Measurements from ENCODE around the gene TM4SF1. TPM values are rescaled to one million over a fixed set of nuclear protein-coding genes. Genes with fewer than 3 reads are reported as not detected.
A peak's percentile ranks its signal among the peaks of the same experiment; 100 is the strongest.

Gene TM4SF1
- total RNA-seq, 4 donors from 2014 or later, result 80.4 to 96.4 (median 83.6) TPM

DNA sequence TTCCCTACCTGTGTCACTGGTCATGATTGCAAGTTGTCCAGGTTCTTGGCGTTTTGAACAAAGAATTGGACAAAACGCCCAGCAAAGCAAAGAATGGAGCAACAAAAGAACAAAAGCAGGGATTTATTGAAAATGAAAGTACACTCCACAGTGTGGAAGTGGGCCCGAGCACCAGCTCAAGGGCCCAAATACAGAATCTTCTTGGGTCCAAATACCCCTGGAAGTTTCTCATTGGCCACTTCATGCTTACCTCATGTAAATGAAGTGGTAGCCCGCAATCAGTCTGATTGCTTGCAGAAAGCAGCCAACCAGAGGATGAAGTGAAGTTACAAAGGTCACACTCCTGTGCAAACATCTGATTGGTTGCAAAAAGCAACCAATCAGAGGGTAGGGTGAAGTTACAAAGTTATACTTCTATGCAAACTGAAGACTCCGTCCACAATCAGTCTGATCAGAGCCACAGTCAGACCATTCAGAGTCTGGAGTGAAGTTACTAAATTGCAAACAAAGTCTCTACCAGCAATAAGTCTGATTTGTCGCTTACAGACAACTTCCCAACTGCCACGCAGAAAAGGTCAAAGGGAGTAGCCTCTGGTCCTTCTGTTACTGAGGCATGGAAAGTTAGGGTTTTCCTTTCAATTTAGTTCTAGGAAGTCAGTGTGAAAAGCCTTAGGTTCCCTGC is 8.3 kb upstream of the TM4SF1 start:
- Histone ChIP-seq H3K27ac (peak overlapping the region; percentile 92), H3K4me3 (no peak overlapping the region), H3K27me3 (no peaks in the 10 kb centered on the region), H3K9me3 (no peaks in the 10 kb centered on the region), H3K4me1 (peaks cover 57% of the 10 kb centered on the region), H3K36me3 (no peaks in the 10 kb centered on the region)
- 90% methylated on average over 7 of the region's 7 CpGs for WGBS
- DNase-seq (ENCODE audit: low spot score in 2 of 2), result no peak
- TF ChIP-seq POLR2AphosphoS5 (IDR thresholded peaks at IDR 0.05) (no peak), EP300 (IDR thresholded peaks at IDR 0.05) (no peak), POLR2A (IDR thresholded peaks at IDR 0.05) (no peak)
- TF ChIP-seq, protein P1, sequence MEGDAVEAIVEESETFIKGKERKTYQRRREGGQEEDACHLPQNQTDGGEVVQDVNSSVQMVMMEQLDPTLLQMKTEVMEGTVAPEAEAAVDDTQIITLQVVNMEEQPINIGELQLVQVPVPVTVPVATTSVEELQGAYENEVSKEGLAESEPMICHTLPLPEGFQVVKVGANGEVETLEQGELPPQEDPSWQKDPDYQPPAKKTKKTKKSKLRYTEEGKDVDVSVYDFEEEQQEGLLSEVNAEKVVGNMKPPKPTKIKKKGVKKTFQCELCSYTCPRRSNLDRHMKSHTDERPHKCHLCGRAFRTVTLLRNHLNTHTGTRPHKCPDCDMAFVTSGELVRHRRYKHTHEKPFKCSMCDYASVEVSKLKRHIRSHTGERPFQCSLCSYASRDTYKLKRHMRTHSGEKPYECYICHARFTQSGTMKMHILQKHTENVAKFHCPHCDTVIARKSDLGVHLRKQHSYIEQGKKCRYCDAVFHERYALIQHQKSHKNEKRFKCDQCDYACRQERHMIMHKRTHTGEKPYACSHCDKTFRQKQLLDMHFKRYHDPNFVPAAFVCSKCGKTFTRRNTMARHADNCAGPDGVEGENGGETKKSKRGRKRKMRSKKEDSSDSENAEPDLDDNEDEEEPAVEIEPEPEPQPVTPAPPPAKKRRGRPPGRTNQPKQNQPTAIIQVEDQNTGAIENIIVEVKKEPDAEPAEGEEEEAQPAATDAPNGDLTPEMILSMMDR (IDR thresholded peaks at IDR 0.05), result no peak

DNA sequence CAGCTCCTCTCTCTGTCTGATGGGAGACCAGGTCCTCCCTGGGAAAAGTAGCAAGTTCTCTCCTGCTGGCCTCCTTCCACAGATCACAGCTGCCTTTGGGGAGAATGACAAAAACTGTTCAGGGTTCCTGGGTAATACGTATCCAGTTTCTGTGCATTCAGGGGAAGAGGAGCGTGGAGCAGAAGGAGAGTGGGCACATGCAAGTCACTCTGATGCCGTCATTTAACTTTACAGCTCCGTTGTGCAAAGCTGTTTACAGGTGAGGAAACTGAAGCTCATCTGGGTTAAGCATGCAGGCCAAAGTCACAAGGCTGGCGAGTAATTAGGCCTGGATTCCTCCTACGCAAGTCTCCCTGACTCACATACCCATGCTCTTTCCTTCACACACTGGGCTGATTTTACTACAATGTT is 7.5 kb upstream of the TM4SF1 start:
- no peak overlapping the region for H3K4me3 ChIP-seq
- DNase-seq (ENCODE audit: low spot score in 2 of 2), result no peak
- H3K36me3 ChIP-seq, result no peaks in the 10 kb centered on the region
- H3K27ac ChIP-seq, result peak overlapping the region; percentile 92
- H3K9me3 ChIP-seq, result no peaks in the 10 kb centered on the region
- peak in 1 of 3 donors; percentile 82 for TF ChIP-seq POLR2AphosphoS5 (IDR thresholded peaks at IDR 0.05)
- TF ChIP-seq, protein P1 (IDR thresholded peaks at IDR 0.05), result no peak
- H3K4me1 ChIP-seq, result peaks cover 57% of the 10 kb centered on the region
- no peaks in the 10 kb centered on the region for H3K27me3 ChIP-seq
- WGBS, result 72% methylated on average over 6 of the region's 6 CpGs

DNA sequence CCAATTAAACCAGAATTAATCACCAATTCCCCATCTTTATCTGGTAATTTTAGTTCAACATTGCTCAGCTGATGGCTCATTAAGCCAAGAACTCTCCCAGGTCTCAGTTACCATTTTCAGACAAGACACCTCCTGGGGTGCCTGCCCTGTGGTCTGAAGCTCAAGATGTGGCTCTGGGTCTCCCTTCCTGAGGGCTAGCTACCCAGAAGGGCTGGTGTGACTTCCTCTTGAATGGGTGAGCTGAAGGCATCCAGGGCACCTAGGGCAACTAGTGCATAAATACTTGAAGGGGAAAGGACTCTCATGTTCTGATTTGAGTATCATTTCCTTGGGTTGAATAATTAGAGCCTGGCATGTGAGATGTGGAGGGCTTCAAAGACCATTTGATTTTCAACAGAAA is 6.7 kb upstream of the TM4SF1 start:
- H3K27ac ChIP-seq, result peak overlapping the region; percentile 92

DNA sequence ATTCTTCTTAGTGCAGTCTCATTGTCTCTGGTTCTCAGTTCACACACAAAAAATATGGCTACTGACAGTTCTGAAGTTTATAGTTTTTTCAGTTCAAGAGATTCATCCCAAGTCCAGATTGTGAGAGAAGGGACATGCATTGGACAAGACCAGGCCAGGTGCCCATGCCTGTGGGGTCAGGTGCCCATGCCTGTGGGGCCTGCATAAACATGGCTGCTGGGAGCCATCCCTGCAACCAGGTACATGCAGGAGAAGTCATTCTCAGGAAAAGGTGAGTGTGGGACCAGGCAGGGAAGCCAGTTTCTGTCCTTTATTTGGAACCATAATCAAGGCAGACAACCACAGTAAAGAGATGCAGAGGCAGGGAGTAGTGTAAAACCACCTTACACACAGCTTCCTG is 6.3 kb upstream of the TM4SF1 start:
- Histone ChIP-seq H3K9me3 (no peaks in the 10 kb centered on the region), H3K27ac (no peak overlapping the region), H3K27me3 (no peaks in the 10 kb centered on the region), H3K4me3 (no peak overlapping the region), H3K36me3 (no peaks in the 10 kb centered on the region), H3K4me1 (peaks cover 62% of the 10 kb centered on the region)
- DNase-seq (ENCODE audit: low spot score in 2 of 2), result no peak
- TF ChIP-seq POLR2AphosphoS5 (IDR thresholded peaks at IDR 0.05) (no peak), EP300 (IDR thresholded peaks at IDR 0.05) (no peak), POLR2A (IDR thresholded peaks at IDR 0.05) (no peak)
- TF ChIP-seq, protein P1 (IDR thresholded peaks at IDR 0.05), result no peak

More for the DNA sequence above, 6.7 kb upstream of the TM4SF1 start:
- no peaks in the 10 kb centered on the region for H3K9me3 ChIP-seq
- H3K27me3 ChIP-seq, result no peaks in the 10 kb centered on the region
- TF ChIP-seq POLR2AphosphoS5 (IDR thresholded peaks at IDR 0.05) (no peak), POLR2A (IDR thresholded peaks at IDR 0.05) (no peak), EP300 (IDR thresholded peaks at IDR 0.05) (no peak)
- TF ChIP-seq, protein P1 (IDR thresholded peaks at IDR 0.05), result no peak
- peaks cover 62% of the 10 kb centered on the region for H3K4me1 ChIP-seq
- no peak for DNase-seq (ENCODE audit: low spot score in 2 of 2)
- no peaks in the 10 kb centered on the region for H3K36me3 ChIP-seq
- H3K4me3 ChIP-seq, result no peak overlapping the region

DNA sequence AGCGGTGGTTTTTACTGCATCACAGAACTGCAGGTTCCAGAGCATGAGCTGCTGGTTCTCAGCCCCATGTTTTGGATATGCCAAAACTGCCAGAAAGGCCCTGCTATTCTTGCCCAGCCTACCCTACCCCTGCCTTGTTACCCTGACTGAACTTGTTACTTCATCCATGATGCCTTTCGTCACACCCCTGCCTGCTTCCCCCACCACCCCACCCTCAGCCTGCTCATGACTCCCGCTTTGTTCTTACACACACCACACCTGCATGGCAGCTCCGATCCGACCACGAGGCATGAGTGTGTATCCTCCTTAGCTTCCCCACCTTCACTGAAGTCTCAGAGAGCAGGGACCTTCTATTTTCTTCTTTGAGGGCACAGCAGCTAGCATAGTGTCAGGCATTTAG is 5.1 kb upstream of the TM4SF1 start:
- Histone ChIP-seq H3K4me1 (peaks cover 61% of the 10 kb centered on the region), H3K4me3 (no peak overlapping the region), H3K27ac (no peak overlapping the region), H3K9me3 (no peaks in the 10 kb centered on the region), H3K27me3 (no peaks in the 10 kb centered on the region), H3K36me3 (no peaks in the 10 kb centered on the region)
- DNase-seq (ENCODE audit: low spot score in 2 of 2), result no peak
- 80% methylated on average over 6 of the region's 6 CpGs for WGBS
- TF ChIP-seq, protein P1 (IDR thresholded peaks at IDR 0.05), result no peak

Data from suprapubic skin (tissue), 4 donors.